Esophagus squamous epithelium (tissue), 4 donors: Measurements from ENCODE around the gene STAT1.

ENCODE experiments used
- POLR2A ChIP-seq, 4 donors: fragments of 450-650 bp; IDR thresholded peaks; one replicate each; pipeline ENCODE4 v1.6.1; 2017; ENCODE audit warnings: antibody characterized with exemption in 4 of 4, mild to moderate bottlenecking in 4 of 4, moderate library complexity in 3 of 4
- TF ChIP-seq, protein P1 (sequence below), 6 experiments: fragments of 450-650 bp in 4 of 6; fragments of 200-600 bp in 2 of 6; sonication (generic) in 2 of 6; IDR thresholded peaks; one replicate each; pipeline ENCODE4 v1.5.1; 2016 to 2019; ENCODE audit warnings: antibody characterized with exemption in 6 of 6, mild to moderate bottlenecking in 4 of 6, moderate library complexity in 4 of 6

GRCh38 chr2:191020742-191021381 lies 6.9 kb upstream of the STAT1 start:
- TF ChIP-seq, protein P1, sequence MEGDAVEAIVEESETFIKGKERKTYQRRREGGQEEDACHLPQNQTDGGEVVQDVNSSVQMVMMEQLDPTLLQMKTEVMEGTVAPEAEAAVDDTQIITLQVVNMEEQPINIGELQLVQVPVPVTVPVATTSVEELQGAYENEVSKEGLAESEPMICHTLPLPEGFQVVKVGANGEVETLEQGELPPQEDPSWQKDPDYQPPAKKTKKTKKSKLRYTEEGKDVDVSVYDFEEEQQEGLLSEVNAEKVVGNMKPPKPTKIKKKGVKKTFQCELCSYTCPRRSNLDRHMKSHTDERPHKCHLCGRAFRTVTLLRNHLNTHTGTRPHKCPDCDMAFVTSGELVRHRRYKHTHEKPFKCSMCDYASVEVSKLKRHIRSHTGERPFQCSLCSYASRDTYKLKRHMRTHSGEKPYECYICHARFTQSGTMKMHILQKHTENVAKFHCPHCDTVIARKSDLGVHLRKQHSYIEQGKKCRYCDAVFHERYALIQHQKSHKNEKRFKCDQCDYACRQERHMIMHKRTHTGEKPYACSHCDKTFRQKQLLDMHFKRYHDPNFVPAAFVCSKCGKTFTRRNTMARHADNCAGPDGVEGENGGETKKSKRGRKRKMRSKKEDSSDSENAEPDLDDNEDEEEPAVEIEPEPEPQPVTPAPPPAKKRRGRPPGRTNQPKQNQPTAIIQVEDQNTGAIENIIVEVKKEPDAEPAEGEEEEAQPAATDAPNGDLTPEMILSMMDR (IDR thresholded peaks at IDR 0.05), result no peak
- TF ChIP-seq POLR2A (IDR thresholded peaks at IDR 0.05), result no peak
